ENCODE data around the gene APOBEC4. TPM values are rescaled to one million over a fixed set of nuclear protein-coding genes. Genes with fewer than 3 reads are reported as not detected.

APOBEC4 gene
- total RNA-seq, 4 donors from 2014 or later = not detected

DNA sequence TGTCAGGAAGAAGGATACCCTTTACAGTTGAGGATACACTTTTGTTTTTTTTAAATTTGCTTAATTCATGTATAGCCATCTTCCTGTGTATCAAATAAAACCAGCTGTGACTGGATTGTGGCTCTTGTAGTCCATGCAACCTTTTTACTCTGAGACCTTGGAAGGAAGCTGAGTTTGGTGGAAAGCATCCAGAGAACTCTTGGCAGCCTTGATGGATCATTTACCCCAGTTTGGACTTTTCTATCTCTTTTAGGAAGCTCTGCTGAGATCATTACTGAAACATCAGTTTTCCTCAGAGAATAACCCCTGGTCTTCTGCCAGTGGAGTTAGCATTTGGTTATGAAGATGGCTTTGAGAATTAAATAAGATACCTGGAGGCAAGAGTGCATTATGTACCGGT lies 21.2 kb upstream of the APOBEC4 start:
- TF ChIP-seq POLR2A (IDR thresholded peaks at IDR 0.05) (no peak), EP300 (IDR thresholded peaks at IDR 0.05) (no peak), POLR2AphosphoS5 (IDR thresholded peaks at IDR 0.05) (no peak)
- TF ChIP-seq, protein P1, sequence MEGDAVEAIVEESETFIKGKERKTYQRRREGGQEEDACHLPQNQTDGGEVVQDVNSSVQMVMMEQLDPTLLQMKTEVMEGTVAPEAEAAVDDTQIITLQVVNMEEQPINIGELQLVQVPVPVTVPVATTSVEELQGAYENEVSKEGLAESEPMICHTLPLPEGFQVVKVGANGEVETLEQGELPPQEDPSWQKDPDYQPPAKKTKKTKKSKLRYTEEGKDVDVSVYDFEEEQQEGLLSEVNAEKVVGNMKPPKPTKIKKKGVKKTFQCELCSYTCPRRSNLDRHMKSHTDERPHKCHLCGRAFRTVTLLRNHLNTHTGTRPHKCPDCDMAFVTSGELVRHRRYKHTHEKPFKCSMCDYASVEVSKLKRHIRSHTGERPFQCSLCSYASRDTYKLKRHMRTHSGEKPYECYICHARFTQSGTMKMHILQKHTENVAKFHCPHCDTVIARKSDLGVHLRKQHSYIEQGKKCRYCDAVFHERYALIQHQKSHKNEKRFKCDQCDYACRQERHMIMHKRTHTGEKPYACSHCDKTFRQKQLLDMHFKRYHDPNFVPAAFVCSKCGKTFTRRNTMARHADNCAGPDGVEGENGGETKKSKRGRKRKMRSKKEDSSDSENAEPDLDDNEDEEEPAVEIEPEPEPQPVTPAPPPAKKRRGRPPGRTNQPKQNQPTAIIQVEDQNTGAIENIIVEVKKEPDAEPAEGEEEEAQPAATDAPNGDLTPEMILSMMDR (IDR thresholded peaks at IDR 0.05) = no peak
- Histone ChIP-seq H3K4me3 (no peak overlapping the region), H3K27me3 (no peaks in the 10 kb centered on the region), H3K9me3 (no peaks in the 10 kb centered on the region), H3K27ac (no peak overlapping the region), H3K36me3 (no peaks in the 10 kb centered on the region), H3K4me1 (no peaks in the 10 kb centered on the region)
- WGBS = 17% methylated on average over 1 of the region's 1 CpG
- no peak for DNase-seq (ENCODE audit: low spot score in 2 of 2)

DNA sequence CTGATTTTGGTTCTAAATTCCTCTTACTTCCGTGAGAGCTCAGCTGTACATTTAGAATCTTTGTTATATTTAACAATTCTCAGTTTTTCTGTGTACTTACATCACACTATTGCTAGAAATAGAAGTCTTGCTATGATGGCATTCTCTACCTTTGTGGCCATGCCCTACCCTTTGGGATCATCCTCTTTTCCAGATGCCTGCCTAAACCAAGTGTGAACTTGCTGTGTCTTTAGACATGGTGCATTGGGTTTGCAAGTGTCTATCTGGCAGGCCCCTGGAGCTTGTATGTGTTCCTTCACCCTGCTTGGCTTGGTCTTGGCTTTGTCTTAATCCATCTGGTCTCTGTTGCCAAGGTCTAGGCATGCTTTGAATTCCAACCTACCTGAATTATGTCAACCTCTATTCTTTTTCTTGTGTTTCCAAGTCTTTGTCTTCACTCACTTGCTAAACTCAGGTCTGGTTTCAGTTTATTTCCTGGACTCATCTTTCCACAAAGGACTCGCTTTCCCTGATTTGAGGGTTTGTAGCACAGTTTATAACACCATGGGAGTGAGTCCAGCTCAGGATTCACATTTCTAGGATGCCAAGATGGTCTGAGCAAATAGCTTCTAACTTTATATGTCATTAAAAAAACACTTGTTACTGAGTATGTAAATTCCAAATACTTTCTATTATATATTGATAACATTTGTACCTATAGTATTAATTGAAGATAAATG lies 20.6 kb upstream of the APOBEC4 start:
- 91% methylated on average over 2 of the region's 2 CpGs for WGBS
- TF ChIP-seq POLR2A (IDR thresholded peaks at IDR 0.05) (no peak), POLR2AphosphoS5 (IDR thresholded peaks at IDR 0.05) (no peak), EP300 (IDR thresholded peaks at IDR 0.05) (no peak)
- TF ChIP-seq, protein P1 (IDR thresholded peaks at IDR 0.05) = no peak
- no peak overlapping the region for H3K4me3 ChIP-seq
- no peaks in the 10 kb centered on the region for H3K27me3 ChIP-seq
- no peaks in the 10 kb centered on the region for H3K4me1 ChIP-seq
- no peaks in the 10 kb centered on the region for H3K9me3 ChIP-seq
- no peaks in the 10 kb centered on the region for H3K36me3 ChIP-seq
- DNase-seq (ENCODE audit: low spot score in 2 of 2) = no peak
- H3K27ac ChIP-seq = no peak overlapping the region

DNA sequence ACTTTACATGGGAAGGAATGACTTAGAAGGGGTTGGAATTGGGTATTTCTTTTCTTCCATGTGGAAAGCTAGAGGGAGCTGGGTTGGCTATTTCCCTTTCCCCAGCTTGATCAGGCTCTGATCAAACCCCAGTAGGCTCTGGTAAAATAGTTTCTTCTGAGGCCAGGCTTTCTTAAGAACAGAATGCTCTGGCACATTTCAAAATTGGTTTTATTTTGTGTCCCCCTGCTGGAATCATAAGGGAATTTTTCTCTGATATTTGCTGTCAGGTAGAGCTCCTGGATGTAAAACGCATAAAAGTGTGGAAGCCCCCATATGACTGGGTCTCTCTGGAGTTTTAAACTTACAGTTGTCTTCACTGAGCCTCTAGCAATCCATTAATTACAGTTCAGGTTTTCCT lies 17.1 kb upstream of the APOBEC4 start:
- H3K4me3 ChIP-seq = no peak overlapping the region
- no peaks in the 10 kb centered on the region for H3K36me3 ChIP-seq
- WGBS = 100% methylated on average over 1 of the region's 1 CpG
- no peak for DNase-seq (ENCODE audit: low spot score in 2 of 2)
- TF ChIP-seq EP300 (IDR thresholded peaks at IDR 0.05) (no peak), POLR2AphosphoS5 (IDR thresholded peaks at IDR 0.05) (no peak)
- H3K27ac ChIP-seq = no peak overlapping the region
- no peaks in the 10 kb centered on the region for H3K4me1 ChIP-seq
- no peaks in the 10 kb centered on the region for H3K9me3 ChIP-seq
- no peaks in the 10 kb centered on the region for H3K27me3 ChIP-seq

DNA sequence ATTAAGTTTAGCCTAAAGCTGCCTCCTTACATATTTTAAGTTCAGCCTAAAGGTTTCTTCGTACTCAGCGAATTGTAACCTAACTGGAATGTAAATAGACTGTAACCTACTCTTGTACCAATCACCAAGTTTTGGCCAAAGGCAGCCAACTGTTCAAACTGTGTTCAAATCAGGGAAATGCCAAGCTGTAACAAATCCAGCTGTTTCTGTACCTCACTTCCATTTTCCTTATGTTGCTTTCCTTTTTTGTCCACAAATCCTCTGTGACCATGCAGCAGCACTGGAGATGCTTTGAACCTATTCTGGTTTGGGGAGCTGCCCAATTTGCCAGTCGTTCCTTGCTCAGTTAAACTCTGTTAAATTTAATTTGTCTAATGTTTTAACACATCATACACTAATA lies 3.2 kb upstream of the APOBEC4 start:
- no peaks in the 10 kb centered on the region for H3K36me3 ChIP-seq

DNA sequence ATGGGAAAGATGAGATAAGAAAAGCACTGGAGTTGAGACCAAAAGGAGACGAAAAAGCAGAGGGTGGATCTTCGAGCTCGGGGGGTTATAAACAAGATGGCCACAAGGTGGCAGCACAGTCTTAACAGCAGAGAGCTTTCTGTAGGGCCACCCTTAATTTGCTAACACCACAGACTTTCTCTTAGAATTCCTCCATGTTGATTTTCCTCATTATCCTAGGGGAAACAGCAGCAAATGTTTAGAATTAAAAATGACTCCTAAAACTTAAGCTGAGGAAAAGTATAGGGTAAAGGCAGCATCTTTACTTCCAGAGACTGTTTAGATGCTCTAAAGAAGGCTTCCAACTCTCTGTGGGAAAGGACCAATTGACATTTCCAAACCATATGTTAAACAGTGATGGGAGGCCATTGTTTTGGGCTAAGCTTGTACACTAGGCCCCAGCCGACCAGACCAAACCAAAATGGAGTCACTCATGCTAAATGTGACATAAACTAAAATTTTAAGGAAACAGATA lies 2.5 kb upstream of the APOBEC4 start:
- no peaks in the 10 kb centered on the region for H3K9me3 ChIP-seq
- TF ChIP-seq, protein P1 (IDR thresholded peaks at IDR 0.05) = peak; percentile 80 to 88
- no peak for TF ChIP-seq EP300 (IDR thresholded peaks at IDR 0.05)
- peaks cover 3% of the 10 kb centered on the region for H3K4me1 ChIP-seq
- 6% methylated on average over 4 of the region's 4 CpGs for WGBS
- no peak overlapping the region for H3K4me3 ChIP-seq
- H3K27me3 ChIP-seq = no peaks in the 10 kb centered on the region
- H3K36me3 ChIP-seq = no peaks in the 10 kb centered on the region
- no peak overlapping the region for H3K27ac ChIP-seq
- DNase-seq (ENCODE audit: low spot score in 2 of 2) = peak; percentile 85 to 88

More for the DNA sequence above, 3.2 kb upstream of the APOBEC4 start:
- H3K4me3 ChIP-seq = no peak overlapping the region
- no peaks in the 10 kb centered on the region for H3K9me3 ChIP-seq
- WGBS = 88% methylated on average over 3 of the region's 3 CpGs
- DNase-seq (ENCODE audit: low spot score in 2 of 2) = no peak
- TF ChIP-seq POLR2A (IDR thresholded peaks at IDR 0.05) (no peak), POLR2AphosphoS5 (IDR thresholded peaks at IDR 0.05) (no peak), EP300 (IDR thresholded peaks at IDR 0.05) (no peak)
- TF ChIP-seq, protein P1 (IDR thresholded peaks at IDR 0.05) = no peak
- H3K4me1 ChIP-seq = peaks cover 3% of the 10 kb centered on the region
- H3K27ac ChIP-seq = no peak overlapping the region
- H3K27me3 ChIP-seq = no peaks in the 10 kb centered on the region

Data from suprapubic skin (tissue), 4 donors.